ENCODE results near the gene WNT9A. TPM values are rescaled to one million over a fixed set of nuclear protein-coding genes. Genes with fewer than 3 reads are reported as not detected.

WNT9A gene
- total RNA-seq, 1 experiment from 2014 or later = 0.10 TPM

DNA sequence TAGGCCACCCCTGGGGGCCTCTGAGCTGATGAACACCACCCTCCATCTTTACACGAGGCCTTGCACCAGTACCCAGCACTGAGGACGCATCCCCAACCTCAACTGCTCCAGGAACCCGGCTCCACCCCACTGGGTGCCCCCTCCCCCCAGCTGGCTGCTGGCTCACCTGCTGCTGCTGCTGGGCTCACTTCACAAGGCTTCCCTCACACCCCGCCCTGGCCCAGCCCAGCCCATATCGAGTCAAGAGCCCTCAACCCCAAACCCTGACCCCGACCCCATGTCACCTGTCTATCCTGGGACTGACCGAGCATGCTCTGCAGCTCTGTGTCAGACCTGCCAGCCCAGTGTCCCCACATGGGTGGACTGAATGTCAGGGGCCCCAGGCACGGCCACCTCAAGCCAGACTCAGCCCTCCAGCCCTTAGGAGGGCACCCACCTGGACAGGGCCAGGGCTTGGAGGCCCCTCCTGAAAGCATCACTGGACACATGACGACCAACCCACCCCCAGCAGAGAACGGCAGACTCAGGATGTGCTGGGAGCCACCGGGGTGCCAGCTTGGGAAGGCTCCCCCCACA is 21.4 kb downstream of the WNT9A start:
- DNase-seq (ENCODE audit: extremely low read depth, low read depth) = no peak

DNA sequence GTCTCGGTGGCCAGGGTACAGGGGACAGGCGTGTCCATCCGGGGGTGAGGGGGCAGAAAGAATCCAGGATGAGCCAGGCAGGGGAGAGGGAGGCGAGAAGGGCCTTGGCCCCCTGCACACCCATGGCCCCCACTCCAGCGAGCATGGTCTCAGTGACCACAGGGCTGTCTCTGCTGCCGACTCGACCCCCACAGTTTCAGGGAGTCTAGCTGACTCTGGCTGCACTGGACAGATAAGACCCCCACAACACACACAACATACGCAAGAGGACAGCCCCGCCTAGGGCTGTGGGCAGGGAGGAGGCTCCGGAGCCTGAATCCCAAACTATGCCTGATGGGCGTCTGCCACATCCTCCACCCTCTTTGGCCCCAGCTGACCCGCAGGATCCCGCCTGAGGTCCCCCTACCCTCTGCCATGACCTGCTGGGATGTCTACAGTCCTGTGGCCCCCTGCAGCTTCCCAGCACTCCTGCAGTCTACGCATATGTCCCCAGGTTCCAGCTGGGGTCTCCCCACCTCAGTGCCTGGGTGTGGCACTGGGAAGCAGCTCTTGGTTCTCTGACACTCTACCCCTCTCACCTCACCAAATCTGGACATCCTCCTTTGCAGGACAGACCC is 22.0 kb downstream of the WNT9A start:
- no peak for DNase-seq (ENCODE audit: extremely low read depth, low read depth)

DNA sequence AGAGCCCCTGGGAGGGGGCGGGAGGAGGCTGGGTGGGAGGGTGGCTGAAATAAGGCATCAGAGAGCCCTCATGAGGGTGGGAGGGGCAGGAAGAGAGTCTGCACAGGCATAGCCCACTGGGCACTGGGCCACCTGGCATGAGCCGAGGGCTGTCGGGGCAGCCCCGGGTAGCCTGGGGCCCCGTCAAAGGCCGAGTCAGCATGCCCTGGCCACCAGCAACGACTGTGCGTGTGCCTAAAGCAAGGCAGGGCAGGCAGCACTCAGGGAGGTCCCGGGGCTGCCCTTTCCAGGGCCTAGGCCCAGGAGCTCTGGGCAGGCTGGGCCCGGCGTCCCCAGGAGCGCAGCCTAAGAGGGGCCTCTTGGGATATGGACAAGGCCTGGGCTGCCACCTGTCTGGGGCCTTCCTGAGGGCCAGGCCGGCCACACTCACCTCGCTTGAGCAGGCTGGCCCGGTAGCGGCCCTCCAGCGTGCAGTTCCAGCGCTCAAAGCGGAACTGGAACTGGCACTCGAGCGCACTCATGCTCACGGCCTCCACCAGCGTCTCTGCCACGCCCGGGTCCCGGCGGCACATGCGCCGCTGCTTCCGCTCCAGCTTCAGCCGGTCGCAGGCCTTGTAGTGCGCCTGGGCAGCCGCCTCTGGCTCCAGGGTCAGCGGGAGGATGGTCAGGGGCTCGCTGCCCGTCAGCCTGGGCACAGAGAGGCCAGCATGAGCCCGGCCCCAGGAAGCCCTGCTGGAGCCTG is 22.7 kb downstream of the WNT9A start:
- no peak for DNase-seq (ENCODE audit: extremely low read depth, low read depth)

DNA sequence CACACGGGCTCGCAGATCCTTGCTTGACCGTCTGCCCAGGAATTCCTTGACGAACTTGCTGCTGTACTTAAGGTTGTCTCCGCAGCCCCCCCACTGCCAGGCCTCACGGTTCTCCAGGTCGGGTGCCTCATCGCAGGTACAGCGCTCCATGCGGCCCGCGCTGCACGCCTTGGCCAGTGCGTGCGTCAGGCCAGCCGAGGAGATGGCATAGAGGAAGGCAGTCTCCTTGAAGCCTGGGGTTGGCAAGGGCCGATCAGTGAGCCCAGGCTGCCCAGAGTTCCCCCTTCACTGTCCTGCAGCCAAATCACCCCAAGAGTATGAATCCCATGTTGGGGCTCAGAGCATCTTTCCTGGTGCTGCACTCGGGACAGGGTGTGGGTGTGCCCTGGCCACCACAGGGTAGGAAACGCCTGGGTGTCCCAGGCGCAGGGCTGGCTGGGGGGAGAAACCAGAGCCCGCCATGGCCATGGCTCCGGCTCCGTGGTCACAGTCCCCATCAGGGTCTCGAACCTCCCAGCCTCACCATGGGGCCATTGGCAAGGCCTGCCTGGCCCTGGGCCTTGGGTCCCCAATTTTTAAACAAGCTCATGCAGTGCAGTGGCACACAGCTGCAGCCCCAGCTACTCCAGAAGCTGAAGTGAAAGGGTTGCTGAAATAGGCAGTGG is 23.4 kb downstream of the WNT9A start:
- no peak for DNase-seq (ENCODE audit: extremely low read depth, low read depth)

DNA sequence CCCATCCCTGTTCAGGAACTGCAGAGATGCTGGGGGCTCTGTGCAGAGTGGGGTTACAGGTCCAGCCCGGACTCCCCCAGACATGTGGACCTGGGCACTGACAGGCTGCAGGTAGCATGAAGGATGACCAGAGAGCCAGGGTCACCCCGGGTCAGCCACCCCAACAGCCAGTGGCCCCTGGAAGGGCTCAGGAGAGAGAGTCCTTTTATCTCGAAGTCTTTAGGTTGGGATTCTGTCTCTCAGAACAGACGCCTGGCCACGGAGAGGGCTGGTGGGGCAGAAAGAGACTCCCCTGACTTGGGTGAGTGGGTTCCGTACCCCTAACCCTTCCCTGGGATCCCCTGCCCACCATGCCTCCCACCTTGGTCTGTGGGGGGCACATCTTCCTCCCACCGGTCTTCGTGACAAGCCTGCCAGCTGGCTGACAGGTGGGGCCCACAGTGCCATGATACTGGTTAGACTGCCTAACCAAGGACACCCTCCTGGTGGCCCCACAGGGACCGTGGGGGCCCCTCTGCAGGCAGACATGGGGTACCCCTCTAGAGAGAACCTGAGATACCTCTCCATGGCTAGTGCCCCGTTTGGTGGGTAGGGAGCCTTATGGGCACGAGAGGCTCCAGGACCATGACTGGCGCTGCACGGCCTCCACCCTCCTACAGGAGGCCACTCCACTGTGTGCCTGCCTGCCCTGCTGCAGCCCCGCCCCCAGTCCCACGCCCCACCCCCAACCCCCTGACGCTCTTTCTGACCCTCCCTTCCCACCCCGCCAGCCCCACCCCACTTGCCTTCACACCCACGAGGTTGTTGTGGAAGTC is 24.2 kb downstream of the WNT9A start:
- DNase-seq (ENCODE audit: extremely low read depth, low read depth) = no peak

DNA sequence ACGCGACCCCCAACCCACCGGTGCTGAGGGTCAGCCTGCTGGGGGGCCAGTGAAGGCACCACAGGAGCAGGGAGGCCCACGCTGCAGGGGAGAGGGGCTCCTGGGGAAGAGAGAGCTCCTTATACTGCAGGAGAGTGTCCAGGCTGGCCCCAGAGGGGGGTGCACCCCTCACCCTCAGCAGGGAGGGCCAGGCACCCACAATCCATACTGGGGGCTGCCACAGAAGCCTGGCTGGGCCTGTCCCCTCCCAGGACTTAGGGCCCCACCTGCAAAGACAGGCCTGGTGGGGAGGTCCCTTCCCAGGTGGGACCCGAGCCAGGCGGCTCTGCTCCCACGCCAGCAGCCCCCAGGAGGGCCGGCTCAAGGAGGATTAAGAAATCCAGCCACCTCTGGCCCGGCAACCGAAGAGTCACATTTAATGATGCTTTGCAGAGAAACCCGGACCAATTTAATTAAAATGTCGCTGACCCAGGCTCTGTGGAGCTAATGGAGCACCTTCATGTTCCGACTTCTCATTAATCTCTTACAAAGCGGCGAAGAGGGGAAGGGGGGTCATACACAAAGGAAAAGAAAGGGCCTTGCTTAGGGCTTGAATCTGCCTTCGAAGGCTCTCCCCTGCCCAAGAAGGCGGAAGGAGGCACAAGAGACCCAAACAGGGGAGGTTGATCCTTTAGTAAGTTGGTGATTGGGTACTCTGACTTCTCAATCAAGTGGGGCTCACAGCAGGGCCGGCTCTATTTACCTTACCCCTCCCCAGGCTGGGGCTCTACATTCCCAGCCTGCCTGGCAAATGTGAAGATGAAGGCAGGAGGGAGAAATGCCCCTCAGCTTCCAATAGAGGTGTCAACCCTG is 25.0 kb downstream of the WNT9A start:
- DNase-seq (ENCODE audit: extremely low read depth, low read depth) = no peak

DNA sequence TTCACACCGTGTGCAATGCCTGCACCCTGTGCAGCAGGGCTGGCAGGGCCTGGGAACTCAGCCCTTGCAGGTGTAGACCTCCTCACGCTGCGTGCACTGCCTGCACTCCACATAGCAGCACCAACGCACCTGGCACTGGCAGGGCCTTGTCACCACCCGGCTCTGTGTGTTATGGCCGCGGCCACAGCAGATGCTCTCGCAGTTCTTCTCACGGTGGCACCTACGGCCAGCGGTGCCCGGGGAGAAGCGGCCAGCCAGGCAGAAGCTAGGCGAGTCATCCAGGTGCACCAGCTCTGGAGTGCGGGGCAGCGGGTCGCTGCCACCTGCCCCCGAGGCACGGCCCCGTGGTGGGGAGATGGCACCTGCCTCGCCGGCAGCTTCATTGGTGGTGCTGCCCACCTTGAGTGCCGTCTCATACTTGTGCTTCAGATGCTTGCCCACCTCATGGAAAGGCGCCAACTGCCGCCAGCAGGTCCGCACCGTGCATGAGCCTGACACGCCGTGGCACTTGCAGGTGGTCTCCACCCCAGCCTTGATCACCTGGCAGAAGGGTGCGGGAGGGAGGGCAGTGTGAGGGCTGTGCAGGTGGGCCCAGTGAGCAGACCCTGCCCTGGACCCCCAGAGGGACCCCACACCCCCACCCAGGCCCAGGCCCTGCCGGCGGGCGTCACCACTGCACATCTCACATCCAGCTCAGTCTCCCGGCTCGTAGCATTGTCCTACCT is 26.1 kb downstream of the WNT9A start:
- no peak for DNase-seq (ENCODE audit: extremely low read depth, low read depth)

DNA sequence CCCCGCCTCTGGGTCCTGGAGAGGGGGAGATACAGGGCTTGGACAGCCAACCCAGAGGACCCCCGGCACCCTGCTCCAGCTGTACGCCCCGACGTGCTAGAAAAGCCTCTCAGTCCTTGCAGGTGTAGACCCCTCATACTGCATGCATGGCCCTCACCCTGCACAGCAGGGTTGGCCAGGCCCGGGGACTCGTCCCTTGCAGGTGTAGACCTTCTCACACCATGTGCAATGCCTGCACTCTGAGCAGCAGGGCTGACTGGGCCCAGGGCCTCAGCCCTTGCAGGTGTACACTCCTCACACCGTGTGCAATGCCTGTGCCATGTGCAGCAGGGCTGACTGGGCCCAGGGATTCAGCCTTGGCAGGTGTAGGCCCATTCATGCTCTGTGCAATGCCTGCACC is 26.8 kb downstream of the WNT9A start:
- DNase-seq (ENCODE audit: extremely low read depth, low read depth) = no peak

DNA sequence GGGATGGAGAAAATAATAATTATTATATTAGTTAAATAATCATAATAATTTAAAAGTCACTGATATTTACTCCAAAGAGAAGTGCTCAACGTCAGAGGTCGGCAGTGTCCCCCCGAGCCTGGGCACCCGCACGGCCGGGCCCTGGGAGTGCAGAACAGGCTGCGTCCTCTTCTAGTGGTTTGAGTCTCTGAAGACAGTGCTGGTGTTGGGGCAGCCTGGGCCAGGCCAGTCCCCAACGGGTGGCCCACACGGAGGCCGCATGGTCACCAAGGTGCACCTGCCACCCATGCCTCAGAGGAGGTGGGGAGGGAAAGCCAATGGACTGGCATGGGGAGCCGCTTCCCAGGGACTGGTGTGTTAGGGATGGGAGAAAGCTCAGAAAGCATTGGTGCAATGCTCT is 27.3 kb downstream of the WNT9A start:
- no peak for DNase-seq (ENCODE audit: extremely low read depth, low read depth)

DNA sequence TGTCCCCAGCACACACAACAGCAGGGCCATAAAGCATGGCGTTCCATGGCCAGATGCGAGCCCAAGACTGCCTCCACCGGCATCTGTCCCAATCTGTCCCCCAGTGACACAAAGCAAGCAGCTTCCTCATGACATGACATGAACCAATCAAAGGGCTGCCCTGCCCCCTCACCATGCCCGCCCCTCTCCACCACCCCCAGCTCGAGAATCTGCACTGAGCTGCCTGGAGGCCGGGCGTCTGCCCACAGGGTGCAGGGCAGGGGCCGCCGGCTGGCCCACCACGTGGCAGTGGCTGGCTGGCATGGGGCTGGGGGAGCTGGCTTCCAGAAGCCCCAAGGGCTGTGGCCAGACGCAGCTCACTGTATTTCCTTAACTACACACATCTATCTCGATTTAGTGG is 27.8 kb downstream of the WNT9A start:
- DNase-seq (ENCODE audit: extremely low read depth, low read depth) = no peak

DNA sequence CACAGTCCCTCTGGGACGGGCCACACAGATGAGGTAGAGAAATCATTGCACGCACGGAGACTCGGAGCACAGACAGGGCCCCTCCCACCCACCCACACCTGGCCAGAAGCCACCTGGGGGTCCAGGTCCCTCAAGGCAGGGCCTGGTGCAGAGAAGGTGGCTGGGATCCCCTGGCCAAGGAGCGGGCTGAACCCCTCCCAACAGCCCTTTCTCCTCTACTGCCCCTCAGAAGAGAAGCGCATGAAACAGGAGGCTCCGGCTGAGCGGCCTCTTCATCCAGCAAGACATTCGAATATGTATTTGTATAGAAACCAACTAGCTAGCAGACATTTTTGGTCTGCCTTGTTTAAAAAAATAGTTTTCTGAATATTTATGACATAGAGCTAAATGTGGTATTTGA is 29.0 kb downstream of the WNT9A start:
- DNase-seq (ENCODE audit: extremely low read depth, low read depth) = no peak

DNA sequence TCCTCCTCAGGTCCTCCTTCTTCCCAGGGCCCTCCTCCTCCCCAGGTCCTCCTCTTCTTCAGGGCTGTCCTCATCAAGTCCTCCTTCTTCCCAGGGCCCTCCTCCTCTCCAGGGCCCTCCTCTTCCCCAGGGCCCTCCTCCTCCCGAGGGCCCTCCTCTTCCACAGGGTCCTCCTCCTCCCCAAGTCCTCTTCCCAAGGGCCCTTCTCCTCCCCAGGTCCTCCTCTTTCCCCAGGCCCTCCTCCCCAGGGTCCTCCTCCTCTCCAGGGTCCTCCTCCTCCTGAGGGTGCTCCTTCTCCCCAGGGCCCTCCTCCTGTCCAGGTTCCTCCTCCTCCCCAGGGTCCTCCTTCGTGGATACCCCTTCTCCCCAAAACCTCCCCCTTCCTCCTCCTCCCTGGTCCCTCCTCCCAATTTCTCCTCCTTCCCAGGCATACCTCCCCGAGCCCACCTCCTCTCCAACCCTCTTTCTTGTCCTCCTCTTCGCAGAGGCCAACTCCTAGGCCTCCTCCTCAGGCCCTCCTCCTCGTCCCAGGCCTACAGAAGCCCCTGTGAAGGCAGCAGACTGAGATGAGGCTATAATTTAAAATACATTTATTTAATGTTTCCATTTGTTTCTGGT is 29.5 kb downstream of the WNT9A start:
- no peak for DNase-seq (ENCODE audit: extremely low read depth, low read depth)

DNA sequence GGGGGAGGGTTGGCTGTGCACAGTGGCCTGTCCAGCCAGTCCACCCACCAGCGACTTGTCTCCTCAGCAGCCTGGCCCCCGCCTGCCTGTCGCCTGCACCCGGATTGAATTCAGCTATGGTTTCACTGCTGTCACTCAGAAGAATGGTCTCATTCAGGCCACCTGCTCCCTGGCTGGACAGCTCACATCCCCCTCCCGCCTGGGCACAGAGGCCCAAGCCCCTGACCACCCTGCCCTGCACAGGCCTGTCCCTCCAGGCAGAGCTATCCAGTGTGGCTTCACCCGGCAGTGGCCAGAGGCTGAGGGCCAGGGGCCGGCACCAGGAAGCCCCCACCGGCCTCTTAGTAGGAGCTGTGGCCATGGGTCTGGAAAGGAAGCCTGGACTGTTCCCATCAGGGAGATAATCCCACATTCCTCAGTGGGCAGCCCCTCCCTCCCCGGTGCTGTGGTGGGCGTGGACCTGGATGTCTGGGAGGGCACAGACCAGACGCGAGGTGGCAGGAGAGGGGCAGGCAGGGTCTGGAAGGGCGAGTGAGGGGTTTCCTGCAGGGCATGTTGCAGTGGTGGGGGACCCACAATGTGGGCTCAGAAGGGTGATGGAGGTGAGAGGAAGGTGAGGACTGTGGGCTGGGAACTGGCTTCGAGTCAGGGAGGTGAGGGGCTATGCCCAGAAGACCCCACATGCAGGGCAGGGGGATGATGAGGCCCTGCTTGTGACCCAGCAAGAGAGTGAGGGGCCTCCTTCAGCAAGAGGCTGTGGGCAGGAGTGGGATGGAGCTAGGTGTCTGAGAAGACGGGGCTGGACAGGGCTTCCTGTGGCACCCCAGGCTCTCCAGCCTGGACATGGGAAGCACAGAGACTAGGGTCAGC is 30.4 kb downstream of the WNT9A start:
- DNase-seq (ENCODE audit: extremely low read depth, low read depth) = no peak

DNA sequence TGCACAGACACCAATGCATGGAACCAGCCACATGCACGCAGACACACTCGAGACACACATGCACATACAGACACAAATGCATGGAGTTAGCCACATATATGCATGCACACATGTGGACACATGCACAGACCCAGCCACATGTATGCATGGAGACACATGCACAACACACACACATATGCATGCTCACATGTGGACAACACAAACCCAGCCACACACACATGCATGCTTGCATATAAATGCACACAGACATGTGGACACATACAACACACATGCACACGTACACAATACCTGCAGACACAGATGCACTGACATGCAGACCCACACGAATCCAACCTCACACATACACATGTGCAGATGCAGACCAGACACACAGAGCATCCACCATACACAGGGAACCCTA is 31.1 kb downstream of the WNT9A start:
- no peak for DNase-seq (ENCODE audit: extremely low read depth, low read depth)

DNA sequence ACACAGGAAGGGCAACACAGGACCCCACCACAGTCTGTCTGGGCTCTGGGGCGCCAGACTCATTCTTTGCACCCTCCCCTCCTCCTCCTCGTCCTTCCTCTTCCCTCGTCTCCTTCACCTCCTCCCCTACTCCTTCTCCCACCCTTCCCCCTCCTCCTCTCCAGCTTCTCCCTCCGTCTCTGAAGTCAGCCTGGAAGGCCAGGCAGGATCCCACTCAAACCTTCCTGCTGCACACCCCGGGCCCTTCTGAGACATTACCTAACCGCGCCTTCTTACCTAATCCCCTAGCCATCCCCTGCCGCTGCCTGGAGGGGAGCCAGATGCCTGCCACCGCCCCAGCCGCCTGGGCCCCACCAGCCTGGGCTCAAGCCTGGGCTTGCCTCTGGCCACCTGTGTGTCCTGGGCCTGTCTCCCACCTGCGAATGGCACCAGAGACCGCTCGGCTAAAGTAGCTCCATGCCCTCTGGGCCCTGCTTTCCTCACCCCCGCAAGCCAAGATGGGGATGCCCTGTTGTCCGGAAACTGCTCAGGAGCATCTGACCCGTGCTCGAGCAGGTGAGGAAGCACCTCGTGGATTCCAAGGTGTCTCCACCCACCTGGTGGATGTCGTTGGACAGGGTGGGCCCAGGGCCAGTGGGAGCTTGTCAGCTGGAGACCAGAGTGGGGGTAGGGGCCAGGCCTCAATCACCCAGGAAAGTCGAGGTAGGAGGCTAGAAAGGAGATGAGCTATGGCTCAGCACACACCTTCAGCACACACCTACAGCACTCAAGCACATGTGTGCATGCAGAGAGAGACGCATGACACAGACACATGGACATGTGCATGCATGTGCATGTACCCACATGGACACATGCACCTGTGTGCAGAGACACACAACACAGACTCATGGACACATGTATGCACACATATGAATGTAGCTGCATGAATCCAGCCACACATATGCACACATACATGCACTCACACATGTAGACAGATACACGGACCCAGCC is 31.9 kb downstream of the WNT9A start:
- no peak for DNase-seq (ENCODE audit: extremely low read depth, low read depth)

DNA sequence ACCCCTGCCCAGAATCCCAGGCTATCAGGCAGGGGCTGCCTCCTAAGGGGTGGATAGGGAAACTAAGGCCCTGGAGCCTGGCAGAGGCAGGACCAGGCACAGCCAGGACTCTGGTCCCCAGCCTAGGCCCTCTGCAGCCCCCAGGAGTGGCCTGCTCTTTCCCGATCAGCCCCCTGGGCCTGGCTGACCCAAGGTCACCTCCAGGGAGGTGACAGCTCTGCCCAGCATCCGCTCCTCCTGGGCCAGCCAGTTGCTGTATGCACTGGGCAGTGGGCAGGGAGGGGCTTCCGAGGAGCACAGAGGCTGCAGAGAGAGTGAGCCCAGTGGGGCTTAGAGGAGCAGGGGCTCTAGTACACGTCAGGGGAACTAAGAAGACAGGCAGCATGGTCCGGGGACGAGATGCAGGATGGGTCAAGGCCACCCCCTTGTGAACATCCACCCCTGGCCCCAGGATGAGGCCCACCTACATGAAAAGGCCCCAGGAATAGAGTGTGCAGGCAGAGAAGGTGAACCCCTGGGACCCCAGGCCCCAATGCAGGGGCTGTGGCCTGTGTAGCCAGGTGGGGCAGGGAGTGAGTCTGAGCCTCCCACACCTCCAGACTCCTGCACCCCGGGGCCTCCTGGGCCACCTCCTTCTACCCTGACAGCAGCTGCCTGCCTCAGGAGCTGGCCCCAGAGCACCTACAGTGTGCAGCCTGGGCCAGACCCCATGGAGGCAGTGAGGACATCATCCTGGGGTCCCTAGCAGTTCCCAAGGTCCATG is 32.8 kb downstream of the WNT9A start:
- no peak for DNase-seq (ENCODE audit: extremely low read depth, low read depth)
